ENCODE results near the gene ADGRG1.

- no peak for TF ChIP-seq SP1 (CRISPR knock-in tag; conservative IDR thresholded peaks at IDR 0.05)
- no peak for TF ChIP-seq NFE2L1 (CRISPR knock-in tag; IDR thresholded peaks at IDR 0.05)
Measured at GRCh38 chr16:57695680-57696069, 67.2 kb downstream of the ADGRG1 start.
